Measurements from ENCODE around the gene COMTD1. TPM values are rescaled to one million over a fixed set of nuclear protein-coding genes. Genes with fewer than 3 reads are reported as not detected.

COMTD1 gene
- total and polyA plus RNA-seq, 2 of the 13 experiments (the other 11 are each of a cell fraction or from before 2014, with no cell fraction given), result 11.8 to 18.4 TPM

- TF ChIP-seq, protein P1, sequence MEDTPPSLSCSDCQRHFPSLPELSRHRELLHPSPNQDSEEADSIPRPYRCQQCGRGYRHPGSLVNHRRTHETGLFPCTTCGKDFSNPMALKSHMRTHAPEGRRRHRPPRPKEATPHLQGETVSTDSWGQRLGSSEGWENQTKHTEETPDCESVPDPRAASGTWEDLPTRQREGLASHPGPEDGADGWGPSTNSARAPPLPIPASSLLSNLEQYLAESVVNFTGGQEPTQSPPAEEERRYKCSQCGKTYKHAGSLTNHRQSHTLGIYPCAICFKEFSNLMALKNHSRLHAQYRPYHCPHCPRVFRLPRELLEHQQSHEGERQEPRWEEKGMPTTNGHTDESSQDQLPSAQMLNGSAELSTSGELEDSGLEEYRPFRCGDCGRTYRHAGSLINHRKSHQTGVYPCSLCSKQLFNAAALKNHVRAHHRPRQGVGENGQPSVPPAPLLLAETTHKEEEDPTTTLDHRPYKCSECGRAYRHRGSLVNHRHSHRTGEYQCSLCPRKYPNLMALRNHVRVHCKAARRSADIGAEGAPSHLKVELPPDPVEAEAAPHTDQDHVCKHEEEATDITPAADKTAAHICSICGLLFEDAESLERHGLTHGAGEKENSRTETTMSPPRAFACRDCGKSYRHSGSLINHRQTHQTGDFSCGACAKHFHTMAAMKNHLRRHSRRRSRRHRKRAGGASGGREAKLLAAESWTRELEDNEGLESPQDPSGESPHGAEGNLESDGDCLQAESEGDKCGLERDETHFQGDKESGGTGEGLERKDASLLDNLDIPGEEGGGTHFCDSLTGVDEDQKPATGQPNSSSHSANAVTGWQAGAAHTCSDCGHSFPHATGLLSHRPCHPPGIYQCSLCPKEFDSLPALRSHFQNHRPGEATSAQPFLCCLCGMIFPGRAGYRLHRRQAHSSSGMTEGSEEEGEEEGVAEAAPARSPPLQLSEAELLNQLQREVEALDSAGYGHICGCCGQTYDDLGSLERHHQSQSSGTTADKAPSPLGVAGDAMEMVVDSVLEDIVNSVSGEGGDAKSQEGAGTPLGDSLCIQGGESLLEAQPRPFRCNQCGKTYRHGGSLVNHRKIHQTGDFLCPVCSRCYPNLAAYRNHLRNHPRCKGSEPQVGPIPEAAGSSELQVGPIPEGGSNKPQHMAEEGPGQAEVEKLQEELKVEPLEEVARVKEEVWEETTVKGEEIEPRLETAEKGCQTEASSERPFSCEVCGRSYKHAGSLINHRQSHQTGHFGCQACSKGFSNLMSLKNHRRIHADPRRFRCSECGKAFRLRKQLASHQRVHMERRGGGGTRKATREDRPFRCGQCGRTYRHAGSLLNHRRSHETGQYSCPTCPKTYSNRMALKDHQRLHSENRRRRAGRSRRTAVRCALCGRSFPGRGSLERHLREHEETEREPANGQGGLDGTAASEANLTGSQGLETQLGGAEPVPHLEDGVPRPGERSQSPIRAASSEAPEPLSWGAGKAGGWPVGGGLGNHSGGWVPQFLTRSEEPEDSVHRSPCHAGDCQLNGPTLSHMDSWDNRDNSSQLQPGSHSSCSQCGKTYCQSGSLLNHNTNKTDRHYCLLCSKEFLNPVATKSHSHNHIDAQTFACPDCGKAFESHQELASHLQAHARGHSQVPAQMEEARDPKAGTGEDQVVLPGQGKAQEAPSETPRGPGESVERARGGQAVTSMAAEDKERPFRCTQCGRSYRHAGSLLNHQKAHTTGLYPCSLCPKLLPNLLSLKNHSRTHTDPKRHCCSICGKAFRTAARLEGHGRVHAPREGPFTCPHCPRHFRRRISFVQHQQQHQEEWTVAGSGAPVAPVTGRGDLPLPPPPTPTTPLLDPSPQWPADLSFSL (CRISPR knock-in tag; IDR thresholded peaks at IDR 0.05), result no peak
- TF ChIP-seq TRIM22 (IDR thresholded peaks at IDR 0.05), result no peak
- 0 out of 2 replicates have a peak, but pooled peaks have one; percentile 24 for TF ChIP-seq MBD4 (IDR thresholded peaks at IDR 0.05; ENCODE audit: borderline replicate concordance, low read length)
- no peak for TF ChIP-seq ZNF484 (CRISPR knock-in tag; IDR thresholded peaks at IDR 0.05; ENCODE audit: borderline replicate concordance, low read depth)
- TF ChIP-seq PAF1 (CRISPR knock-in tag; IDR thresholded peaks at IDR 0.05), result 0 out of 2 replicates have a peak, but pooled peaks have one; percentile 49
- TF ChIP-seq HMG20B (CRISPR knock-in tag; conservative IDR thresholded peaks at IDR 0.05), result no peak
Measured at GRCh38 chr10:75231672-75232581, 3.8 kb downstream of the COMTD1 start (continued).
